A673 (cell line): ENCODE measurements around the gene RNF5. TPM values are rescaled to one million over a fixed set of nuclear protein-coding genes. Genes with fewer than 3 reads are reported as not detected.

Experiments
- BruUV-seq: library from RNA; stranded (reverse); fragments of 400-500 nt; replicated peaks from 2 replicates; lab custom pipeline; 2021; lab: Mats Ljungman, UMichigan
- CTCF ChIA-PET: fragments of 300-600 bp; sonication (Branson Sonifier 250); formaldehyde crosslinking; loops from one replicate; lab custom pipeline; 2022; ENCODE audit warnings: antibody characterized with exemption; lab: Charles Lee
- POLR2A ChIA-PET: fragments of 300-600 bp; sonication (Branson Sonifier 250); formaldehyde crosslinking; loops from one replicate; lab custom pipeline; 2022; ENCODE audit warnings: antibody characterized with exemption; ENCODE audit not compliant: low non-redundant PET; lab: Charles Lee
- DNase-seq: peaks from one replicate; pipeline ENCODE4 v3.0.0-alpha.2; 2015; ENCODE audit warnings: low spot score
- H3K27ac ChIP-seq: fragments of 200-600 bp; sonication (generic); 2 replicates; pipeline ENCODE4 v1.5.1; 2016; ENCODE audit warnings: mixed run types, low read depth, mild to moderate bottlenecking, mixed read lengths, antibody characterized with exemption, low read length; ENCODE audit not compliant: poor library complexity, severe bottlenecking
- H3K27me3 ChIP-seq: fragments of 200-600 bp; sonication (generic); replicated peaks from 2 replicates; pipeline ENCODE4 v1.6.1; 2017; ENCODE audit warnings: mixed run types, low read depth, mild to moderate bottlenecking, mixed read lengths, antibody characterized with exemption, low read length; ENCODE audit not compliant: insufficient read depth, poor library complexity
- H3K36me3 ChIP-seq: fragments of 200-600 bp; sonication (generic); 2 replicates; pipeline ENCODE4 v1.6.1; 2016; ENCODE audit warnings: mixed run types, mild to moderate bottlenecking, mixed read lengths, antibody characterized with exemption, low read length; ENCODE audit not compliant: insufficient read depth, poor library complexity, severe bottlenecking
- H3K4me1 ChIP-seq: fragments of 200-600 bp; sonication (generic); 2 replicates; pipeline ENCODE4 v1.6.1; 2017; ENCODE audit warnings: mixed run types, mild to moderate bottlenecking, mixed read lengths, antibody characterized with exemption, low read length; ENCODE audit not compliant: insufficient read depth, poor library complexity, severe bottlenecking
- H3K4me3 ChIP-seq: fragments of 200-600 bp; sonication (generic); 2 replicates; pipeline ENCODE4 v1.5.1; 2016; ENCODE audit warnings: low read depth, mixed run types, mild to moderate bottlenecking, mixed read lengths, low read length; ENCODE audit not compliant: poor library complexity, severe bottlenecking
- H3K9me3 ChIP-seq: fragments of 200-600 bp; sonication (generic); 2 replicates; pipeline ENCODE4 v1.6.1; 2016; ENCODE audit warnings: mixed run types, low read depth, mild to moderate bottlenecking, mixed read lengths, antibody characterized with exemption, low read length; ENCODE audit not compliant: poor library complexity, severe bottlenecking
- EZH2 ChIP-seq: fragments of 200-600 bp; sonication (generic); IDR thresholded peaks from 2 replicates; pipeline ENCODE4 v1.6.1; 2017; ENCODE audit warnings: borderline replicate concordance, low read depth, mild to moderate bottlenecking, mixed read lengths, antibody characterized with exemption, low read length; ENCODE audit not compliant: poor library complexity, severe bottlenecking
- intact Hi-C: fragments of 100-400 bp; cut with micrococcal nuclease; formaldehyde crosslinking; loops from one replicate; pipeline ENCODE4 v1.10.0; 2022; ENCODE audit not compliant: unreplicated experiment
- total RNA-seq: library from RNA; stranded (reverse); gene quantifications from 2 replicates; pipeline ENCODE4 v1.2.3, GENCODE V29; 2021
- TF ChIP-seq, protein P1 (sequence below): fragments of 300-800, 200-600 bp; sonication (generic); conservative IDR thresholded peaks from 2 replicates; pipeline ENCODE4 v1.5.1; 2017; ENCODE audit warnings: low read depth, mild to moderate bottlenecking, antibody characterized with exemption, low read length, moderate library complexity, mixed read lengths

Gene RNF5
- total RNA-seq, 1 experiment from 2014 or later: 62.9 TPM

DNA sequence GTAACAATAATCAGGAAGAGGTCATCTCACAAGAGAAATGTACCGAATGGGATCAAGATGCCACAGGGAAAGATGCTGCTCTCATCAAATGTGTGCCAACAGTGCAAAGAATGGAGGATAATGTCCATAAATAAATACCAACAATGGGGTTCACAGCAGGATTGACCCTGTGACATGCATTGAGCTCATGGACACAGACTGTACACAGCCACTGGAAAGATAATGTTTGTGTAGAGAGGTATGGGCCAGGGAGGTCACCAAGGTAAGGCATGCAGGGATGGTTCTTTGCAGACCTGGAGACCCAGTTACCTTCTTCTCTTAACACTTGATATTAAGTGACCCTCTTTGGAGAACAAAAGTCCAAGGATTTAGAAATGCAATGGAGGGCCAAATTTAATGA lies 3.8 kb upstream of the RNF5 start:
- Histone ChIP-seq H3K27ac (peak overlapping the region; percentile 97), H3K4me1 (peaks cover 22% of the 10 kb centered on the region), H3K9me3 (no peaks in the 10 kb centered on the region), H3K4me3 (peak overlapping the region; percentile 97), H3K27me3 (no peaks in the 10 kb centered on the region), H3K36me3 (peaks cover 21% of the 10 kb centered on the region)
- intact Hi-C loops: no loop called here
- CTCF ChIA-PET: interaction anchor here (0.6 kb wide), 1 partner anchor 370 kb away, joined by 3 read pairs; no protein-coding TSS in a partner anchor
- no TSS peak for BruUV-seq
- POLR2A ChIA-PET: no interaction called here
- TF ChIP-seq EZH2: no peak
- TF ChIP-seq, protein P1, sequence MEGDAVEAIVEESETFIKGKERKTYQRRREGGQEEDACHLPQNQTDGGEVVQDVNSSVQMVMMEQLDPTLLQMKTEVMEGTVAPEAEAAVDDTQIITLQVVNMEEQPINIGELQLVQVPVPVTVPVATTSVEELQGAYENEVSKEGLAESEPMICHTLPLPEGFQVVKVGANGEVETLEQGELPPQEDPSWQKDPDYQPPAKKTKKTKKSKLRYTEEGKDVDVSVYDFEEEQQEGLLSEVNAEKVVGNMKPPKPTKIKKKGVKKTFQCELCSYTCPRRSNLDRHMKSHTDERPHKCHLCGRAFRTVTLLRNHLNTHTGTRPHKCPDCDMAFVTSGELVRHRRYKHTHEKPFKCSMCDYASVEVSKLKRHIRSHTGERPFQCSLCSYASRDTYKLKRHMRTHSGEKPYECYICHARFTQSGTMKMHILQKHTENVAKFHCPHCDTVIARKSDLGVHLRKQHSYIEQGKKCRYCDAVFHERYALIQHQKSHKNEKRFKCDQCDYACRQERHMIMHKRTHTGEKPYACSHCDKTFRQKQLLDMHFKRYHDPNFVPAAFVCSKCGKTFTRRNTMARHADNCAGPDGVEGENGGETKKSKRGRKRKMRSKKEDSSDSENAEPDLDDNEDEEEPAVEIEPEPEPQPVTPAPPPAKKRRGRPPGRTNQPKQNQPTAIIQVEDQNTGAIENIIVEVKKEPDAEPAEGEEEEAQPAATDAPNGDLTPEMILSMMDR: no peak
- no peak for DNase-seq

DNA sequence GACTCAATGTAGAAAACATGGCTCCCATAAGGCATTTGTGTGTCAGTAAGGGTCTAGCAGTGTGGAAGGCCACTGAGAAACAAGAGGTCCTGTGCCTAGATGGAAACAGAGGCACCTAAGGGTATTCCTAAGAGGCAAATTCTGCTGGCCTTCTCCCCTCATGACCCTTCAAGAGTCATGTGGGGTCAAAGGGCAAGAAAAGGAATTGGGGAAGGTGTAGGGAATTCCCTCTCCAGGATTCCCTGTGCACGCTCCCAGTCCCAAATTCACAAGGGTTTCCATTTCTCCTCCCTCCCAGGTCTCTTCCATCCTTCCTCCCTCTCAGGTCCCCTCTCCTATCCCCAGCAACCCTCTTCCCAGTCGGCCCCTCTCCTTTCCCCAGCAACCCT lies 2.9 kb upstream of the RNF5 start:
- BruUV-seq: TSS peak; percentile 48
- ChIA-PET CTCF (no interaction called here), POLR2A (no interaction called here)
- H3K36me3 ChIP-seq: peaks cover 12% of the 10 kb centered on the region
- no peak for TF ChIP-seq EZH2
- TF ChIP-seq, protein P1: no peak
- intact Hi-C loops: no loop called here
- DNase-seq: no peak
- H3K27ac ChIP-seq: peak overlapping the region; percentile 97
- peaks cover 25% of the 10 kb centered on the region for H3K4me1 ChIP-seq
- no peaks in the 10 kb centered on the region for H3K27me3 ChIP-seq
- no peaks in the 10 kb centered on the region for H3K9me3 ChIP-seq
- peak overlapping the region; percentile 97 for H3K4me3 ChIP-seq

DNA sequence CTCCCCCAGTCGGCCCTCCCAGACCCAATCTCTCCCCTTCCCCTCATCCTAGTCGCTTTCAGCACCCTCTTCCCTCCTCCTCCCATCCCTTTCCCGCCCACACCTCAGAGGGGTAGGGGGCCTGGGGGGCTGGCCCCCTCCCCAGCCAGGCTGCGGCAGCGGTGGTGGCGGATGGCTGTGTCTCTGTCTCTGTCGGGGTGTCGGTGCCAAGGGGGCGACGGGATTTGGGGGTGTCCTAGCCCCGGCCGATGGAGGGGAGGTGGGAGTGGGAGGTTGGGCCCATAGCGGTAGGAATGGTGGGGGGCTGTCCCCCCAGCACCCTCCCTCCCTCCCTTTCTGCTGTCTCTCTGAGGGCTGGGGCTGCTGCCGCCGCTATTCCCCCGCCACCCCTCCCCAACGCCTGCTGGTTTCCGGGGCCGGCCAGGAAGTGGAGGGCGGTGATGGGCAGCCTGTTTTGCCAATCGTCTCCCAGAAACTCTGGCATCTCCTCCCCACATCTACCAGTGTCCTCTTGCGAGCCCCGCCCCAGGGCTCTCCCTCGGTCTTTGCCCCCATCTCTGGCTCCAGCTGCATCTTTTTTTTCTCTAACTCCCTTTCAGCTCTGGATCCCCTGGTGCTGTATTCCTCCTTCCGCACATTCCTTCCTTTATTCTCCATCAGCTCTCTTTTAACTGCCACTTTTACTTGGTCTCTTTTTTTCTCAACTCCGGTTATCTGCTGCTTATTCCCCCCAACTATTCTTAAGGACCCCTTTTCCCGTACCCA lies 2.3 kb upstream of the RNF5 start, which contains the start of gene AGPAT1:
Gene AGPAT1 (minus strand): TSS at position 374 of the 765 bp plus-strand sequence. CDS start 4,588 bp downstream, outside the sequence.
- POLR2A ChIA-PET: no interaction called here

More for the DNA sequence above, 2.3 kb upstream of the RNF5 start, which contains the start of gene AGPAT1:
- peak within 1 kb of the TSS; percentile 97 for H3K4me3 ChIP-seq
- peak within 1 kb of the TSS; percentile 97 for H3K27ac ChIP-seq
- peaks cover 7% of the 10 kb centered on the region for H3K36me3 ChIP-seq
- intact Hi-C loops: no loop called here
- TF ChIP-seq EZH2: no peak
- TF ChIP-seq, protein P1: no peak
- no TSS peak for BruUV-seq
- H3K4me1 ChIP-seq: peaks cover 25% of the 10 kb centered on the region
- no peaks in the 10 kb centered on the region for H3K27me3 ChIP-seq
- no peaks in the 10 kb centered on the region for H3K9me3 ChIP-seq
- CTCF ChIA-PET: no interaction called here
- peak; percentile 97 for DNase-seq
